Measurements from ENCODE around the gene NPRL2. TPM values are rescaled to one million over a fixed set of nuclear protein-coding genes. Genes with fewer than 3 reads are reported as not detected.

The NPRL2 gene
- total RNA-seq (2021; fragmentation: NEBNext Ultra II Directional; extraction: Animal tissue kit (Norgen Biotek cat#: 25700)): 25.0 and 28.4 TPM in 2 replicates
- polyA plus RNA-seq (2011; rRNA removed): 51.4 and 52.3 TPM in 2 replicates
- 53.3 TPM for polyA plus RNA-seq (2011; cell fraction: cytosol; rRNA removed)
- polyA plus RNA-seq (2011; cell fraction: nucleus; rRNA removed): 91.8 TPM
- 18.1 to 35.5 TPM (median 31.5 TPM) in 4 replicates for polyA plus RNA-seq (2012, experiment 1 of 2)
- polyA plus RNA-seq (2012, experiment 2 of 2): 26.4 TPM
- 14.6 TPM for polyA plus RNA-seq (2013, experiment 1 of 2)
- 13.2 TPM for polyA plus RNA-seq (2013, experiment 2 of 2)
- polyA minus RNA-seq (2011; rRNA and poly(A)+ RNA removed): 54.5 and 61.1 TPM in 2 replicates
- polyA minus RNA-seq (2011; cell fraction: cytosol; rRNA and poly(A)+ RNA removed): 13.8 TPM
- 20.9 TPM for polyA minus RNA-seq (2011; cell fraction: nucleus; rRNA and poly(A)+ RNA removed)
- long read RNA-seq, experiment 1, transcript NPRL2-201 (11 exons, 1,700 nt): major isoform, 9 of 25 reads
- long read RNA-seq, experiment 1, partial matches to known transcripts: 7 of 25 reads
- long read RNA-seq, experiment 1, other reads (novel, unspliced or antisense): 9 of 25 reads
- long read RNA-seq, experiment 2, transcript NPRL2-201 (11 exons, 1,700 nt): major isoform, 11 of 18 reads
- long read RNA-seq, experiment 2, partial matches to known transcripts: 0 of 18 reads
- long read RNA-seq, experiment 2, other reads (novel, unspliced or antisense): 6 of 18 reads

- 4% methylated on average over 64 of the region's 64 CpGs; no CpG with 5 or more reads in 1 of the 2 experiments for WGBS, 2 experiments (ENCODE audit: extremely low coverage in 1 of 2, insufficient coverage in 1 of 2, insufficient read length in 1 of 2, insufficient replicate concordance in 2 of 2, low coverage in 1 of 2, low lambda C conversion rate in 2 of 2, missing lambda C conversion rate in 1 of 2)
- TF ChIP-seq PHF8 (conservative IDR thresholded peaks at IDR 0.05; ENCODE audit: low read depth, low read length) (peak; percentile 83), E2F6 (IDR thresholded peaks at IDR 0.05) (peak; percentile 96), JUND (IDR thresholded peaks at IDR 0.05; ENCODE audit: low read length) (no peak), RBBP5 (IDR thresholded peaks at IDR 0.05; ENCODE audit: borderline replicate concordance, low read depth, low read length) (no peak)
These were observed at the start of gene NPRL2, which contains the start of gene CYB561D2 for GRCh38 chr3:50350527-50351322. Gene NPRL2, minus strand, starts transcription at chr3:50350775. Its CDS starts 123 bp downstream, at chr3:50350652. Gene CYB561D2, plus strand, starts transcription at chr3:50350862. Its CDS starts 572 bp downstream, at chr3:50351434.

More at GRCh38 chr3:50350527-50351322, at the start of gene NPRL2, which contains the start of gene CYB561D2:
- peaks cover 4 to 7% (median 6%) of the 10 kb centered on the region in 4 experiments; a peak in 5 of 8 replicates for H3K36me3 ChIP-seq (ENCODE audit: control insufficient read depth in 2 of 4, insufficient read depth in 4 of 4, low read length in 3 of 4)
- no peaks in the 10 kb centered on the region for H3K79me2 ChIP-seq (ENCODE audit: control insufficient read depth in 1 of 2, insufficient read depth in 2 of 2, low read length in 2 of 2)
- peaks cover 0 to 11% (median 8%) of the 10 kb centered on the region in 4 experiments; a peak in 5 of 7 replicates for H3K4me1 ChIP-seq (replicated peaks in 1 of 4; ENCODE audit: control insufficient read depth in 3 of 4, insufficient read depth in 4 of 4, low read length in 3 of 4)
- peak within 1 kb of the TSS; percentile 64 to 90 for H3K4me2 ChIP-seq (ENCODE audit: insufficient read depth in 1 of 2, low read depth in 2 of 2, low read length in 2 of 2)
- H3K14ac ChIP-seq (ENCODE audit: insufficient read length): no peak within 1 kb of the TSS
- peaks cover 0 to 4% (median 4%) of the 10 kb centered on the region in 4 experiments; a peak in 4 of 7 replicates for H3K27me3 ChIP-seq (replicated peaks in 1 of 4; ENCODE audit: control insufficient read depth in 3 of 4, extremely low read depth in 1 of 4, insufficient read depth in 3 of 4, low read length in 3 of 4)
- no peak within 1 kb of the TSS for H2BK20ac ChIP-seq (ENCODE audit: low read length)
- CTCF ChIA-PET (ENCODE audit: partially characterized antibody): interaction anchor here (0.7 to 13.4 kb wide), 13 partner anchors 11 to 281 kb away, joined by 3 to 136 read pairs (median 8); partner anchors contain the start of gene TMEM115
- no peak within 1 kb of the TSS for H2BK120ac ChIP-seq (replicated peaks; ENCODE audit: low read depth, low read length)
- H3K79me1 ChIP-seq (ENCODE audit: low read depth, low read length): no peaks in the 10 kb centered on the region; the same call in 1 of the 2 replicates
- H4K5ac ChIP-seq (ENCODE audit: insufficient read length, low read depth, low read length): peak within 1 kb of the TSS; percentile 93
- peaks cover 12% of the 10 kb centered on the region for H3K23me2 ChIP-seq (ENCODE audit: low read depth, low read length)
- peak within 1 kb of the TSS; percentile 88; the same call in 1 of the 2 replicates for H2AFZ ChIP-seq (ENCODE audit: low read length)
- H3K27ac ChIP-seq (ENCODE audit: low read depth, low read length): no peak within 1 kb of the TSS
- no peaks in the 10 kb centered on the region for H3K9me3 ChIP-seq (ENCODE audit: insufficient read depth in 2 of 2, low read depth in 1 of 2, low read length in 1 of 2)
- H3K4me3 ChIP-seq (ENCODE audit: extremely low read depth in 1 of 4, insufficient read depth in 2 of 4, low read depth in 3 of 4, low read length in 4 of 4): peak within 1 kb of the TSS; percentile 79 to 87 (median 82)
- no peak within 1 kb of the TSS for H3K23ac ChIP-seq (ENCODE audit: insufficient read length)
- H4K8ac ChIP-seq (ENCODE audit: extremely low read depth, insufficient read depth, low read length): peak within 1 kb of the TSS; percentile 69; the same call in 1 of the 2 replicates
- H3K18ac ChIP-seq (ENCODE audit: extremely low read depth, low read length): peak within 1 kb of the TSS; percentile 100
- peak within 1 kb of the TSS; percentile 85 for H4K91ac ChIP-seq (replicated peaks; ENCODE audit: insufficient read length, low read length)
- peaks cover 3% of the 10 kb centered on the region in 2 experiments for H4K20me1 ChIP-seq (replicated peaks in 1 of 2; ENCODE audit: control insufficient read depth in 1 of 2, insufficient read depth in 2 of 2, low read length in 2 of 2)
- H3K4ac ChIP-seq (replicated peaks; ENCODE audit: insufficient read length, low read depth, low read length): no peak within 1 kb of the TSS
- POLR2A ChIA-PET (ENCODE audit: partially characterized antibody): interaction anchor here (0.5 to 5.3 kb wide), 9 partner anchors 10 to 219 kb away, joined by 3 to 22 read pairs (median 4); partner anchors contain the start of genes HEMK1 and RASSF1
- DNase-seq (ENCODE audit: low read depth in 1 of 2, low spot score in 2 of 2): peak; percentile 72 to 93
- no peak within 1 kb of the TSS for H3K56ac ChIP-seq (replicated peaks; ENCODE audit: insufficient read length, low read depth, low read length)
- no peak within 1 kb of the TSS for H2AK5ac ChIP-seq (ENCODE audit: low read depth, low read length)
- FAIRE-seq: no peak
- peak within 1 kb of the TSS; percentile 85; the same call in 1 of the 2 replicates for H2BK12ac ChIP-seq (ENCODE audit: low read depth, low read length)
- H3K9ac ChIP-seq (replicated peaks in 1 of 4; ENCODE audit: extremely low read depth in 1 of 4, low read depth in 3 of 4, low read length in 3 of 4): peak within 1 kb of the TSS in 3 of 4 experiments; percentile 41 to 60 (median 46); a peak in 6 of 7 replicates
- H2BK15ac ChIP-seq (ENCODE audit: low read length): peak within 1 kb of the TSS; percentile 93; the same call in 1 of the 2 replicates
- peak within 1 kb of the TSS; percentile 94; the same call in 1 of the 2 replicates for H2BK5ac ChIP-seq (ENCODE audit: low read depth, low read length)

Measured in H1 (cell line).